Measurements from ENCODE around the gene PTPN9. TPM values are rescaled to one million over a fixed set of nuclear protein-coding genes. Genes with fewer than 3 reads are reported as not detected.

PTPN9 gene
- total and polyA plus RNA-seq, 2 donors (not counting 1 experiment from before 2014, with no cell fraction given): 11.8 to 15.5 TPM

DNA sequence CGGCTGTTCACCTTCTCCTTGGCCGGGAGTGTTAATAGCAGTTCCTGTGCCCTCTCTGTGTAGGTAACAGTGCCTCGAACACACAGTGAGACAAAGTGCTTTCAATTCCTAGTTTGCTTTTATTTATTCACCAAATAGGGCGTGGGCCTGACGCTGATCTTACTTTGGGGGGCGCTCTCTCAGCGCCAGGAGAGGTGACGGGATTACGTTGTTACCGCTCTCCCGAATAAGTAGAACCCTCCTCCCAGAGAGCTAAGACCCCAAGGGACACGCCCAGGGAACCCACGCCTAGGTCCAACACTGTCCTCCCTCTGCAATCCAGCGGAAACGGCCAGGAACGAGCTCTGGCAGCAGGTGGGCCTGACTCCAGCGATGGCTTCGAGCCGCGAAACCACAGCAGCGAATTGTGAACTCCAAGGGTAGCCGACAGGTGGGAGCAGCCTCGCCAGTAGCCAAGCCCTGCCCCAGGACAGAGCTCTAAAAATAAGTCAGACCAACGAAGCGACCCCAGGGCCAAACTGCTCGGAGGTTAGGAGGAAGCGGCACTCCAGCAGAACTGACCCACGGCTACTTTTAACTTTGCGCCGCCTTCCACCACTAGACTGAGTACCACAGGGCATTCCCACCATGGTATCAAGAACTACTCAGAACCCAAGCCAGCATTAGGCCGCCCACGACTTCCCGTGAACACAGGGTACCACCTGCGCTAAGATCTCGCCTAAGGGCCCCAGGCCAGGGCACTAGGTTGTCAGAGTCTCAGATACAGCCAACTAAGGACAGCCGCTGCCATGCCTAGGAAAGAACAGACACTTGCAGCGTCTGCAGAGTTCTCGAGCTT lies 126.0 kb downstream of the PTPN9 start:
- TF ChIP-seq EZH2 (IDR thresholded peaks at IDR 0.05; ENCODE audit: borderline replicate concordance, insufficient read depth, low read depth, low read length, poor library complexity, severe bottlenecking): no peak
- TF ChIP-seq, protein P1, sequence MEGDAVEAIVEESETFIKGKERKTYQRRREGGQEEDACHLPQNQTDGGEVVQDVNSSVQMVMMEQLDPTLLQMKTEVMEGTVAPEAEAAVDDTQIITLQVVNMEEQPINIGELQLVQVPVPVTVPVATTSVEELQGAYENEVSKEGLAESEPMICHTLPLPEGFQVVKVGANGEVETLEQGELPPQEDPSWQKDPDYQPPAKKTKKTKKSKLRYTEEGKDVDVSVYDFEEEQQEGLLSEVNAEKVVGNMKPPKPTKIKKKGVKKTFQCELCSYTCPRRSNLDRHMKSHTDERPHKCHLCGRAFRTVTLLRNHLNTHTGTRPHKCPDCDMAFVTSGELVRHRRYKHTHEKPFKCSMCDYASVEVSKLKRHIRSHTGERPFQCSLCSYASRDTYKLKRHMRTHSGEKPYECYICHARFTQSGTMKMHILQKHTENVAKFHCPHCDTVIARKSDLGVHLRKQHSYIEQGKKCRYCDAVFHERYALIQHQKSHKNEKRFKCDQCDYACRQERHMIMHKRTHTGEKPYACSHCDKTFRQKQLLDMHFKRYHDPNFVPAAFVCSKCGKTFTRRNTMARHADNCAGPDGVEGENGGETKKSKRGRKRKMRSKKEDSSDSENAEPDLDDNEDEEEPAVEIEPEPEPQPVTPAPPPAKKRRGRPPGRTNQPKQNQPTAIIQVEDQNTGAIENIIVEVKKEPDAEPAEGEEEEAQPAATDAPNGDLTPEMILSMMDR (IDR thresholded peaks at IDR 0.05): peak; percentile 45
- DNase-seq (peak; percentile 73), ATAC-seq (ENCODE audit: low read depth) (no peak)
- Histone ChIP-seq H3K27ac (ENCODE audit: low read length in 2 of 2) (peak overlapping the region; percentile 90 to 95), H3K9ac (ENCODE audit: low read length) (peak overlapping the region; percentile 73), H2AFZ (ENCODE audit: insufficient read depth, low read depth, low read length, poor library complexity, severe bottlenecking) (peak overlapping the region; percentile 50), H3K36me3 (replicated peaks in 1 of 2; ENCODE audit: control extremely low read depth in 1 of 2, control insufficient read depth in 1 of 2, extremely low read depth in 1 of 2, insufficient read depth in 2 of 2, low read length in 1 of 2) (no peaks in the 10 kb centered on the region), H3K4me2 (replicated peaks; ENCODE audit: low read depth, low read length, poor library complexity, severe bottlenecking) (peak overlapping the region; percentile 91), H3K27me3 (replicated peaks in 1 of 4; ENCODE audit: control extremely low read depth in 1 of 4, control insufficient read depth in 3 of 4, insufficient read depth in 4 of 4, low read length in 3 of 4) (no peaks in the 10 kb centered on the region), H3K79me2 (ENCODE audit: control insufficient read depth, insufficient read depth, low read length) (peaks cover 26% of the 10 kb centered on the region), H3K9me3 (ENCODE audit: control extremely low read depth in 1 of 3, control insufficient read depth in 2 of 3, insufficient read depth in 1 of 3, low read length in 2 of 3) (no peaks in the 10 kb centered on the region), H4K20me1 (ENCODE audit: control insufficient read depth, insufficient read depth, low read length, poor library complexity, severe bottlenecking) (peaks cover 30% of the 10 kb centered on the region), H3K4me3 (ENCODE audit: control extremely low read depth in 1 of 5, extremely low read depth in 1 of 5, insufficient read depth in 1 of 5, low read depth in 2 of 5, low read length in 4 of 5) (peak overlapping the region; percentile 68 to 98 (median 95)), H3K4me1 (ENCODE audit: control insufficient read depth in 2 of 2, insufficient read depth in 2 of 2, low read length in 2 of 2) (peaks cover 21 to 37% of the 10 kb centered on the region in 2 donors)
- WGBS (ENCODE audit: insufficient coverage): 1% methylated on average over 37 of the region's 38 CpGs
- Mint-ChIP-seq H3K27ac (peak overlapping the region; percentile 99), H3K4me1 (peaks cover 46% of the 10 kb centered on the region), H3K9me3 (ENCODE audit: insufficient read depth) (no peaks in the 10 kb centered on the region), H3K27me3 (no peaks in the 10 kb centered on the region), H3K4me3 (peak overlapping the region; percentile 98)
- POLR2A ChIA-PET: interaction anchor here (0.5 to 6.4 kb wide), 6 partner anchors 8 to 675 kb away, joined by 3 to 62 read pairs (median 10); partner anchors contain the start of genes C15orf39, IMP3, MAN2C1 and SNUPN
- intact Hi-C loops (cut with micrococcal nuclease): loop anchor here (5.0 to 10.0 kb wide), 9 partner anchors 248 to 836 kb away; partner anchors contain the start of genes C15orf39, CLK3, COX5A and FBXO22
- CTCF ChIA-PET: interaction anchor here (0.7 to 6.5 kb wide), 4 partner anchors 12 to 172 kb away, joined by 3 to 51 read pairs (median 6); partner anchors contain the start of genes MAN2C1, NEIL1 and SNUPN

Measured in B cell (primary cell).